UCSD-AML1 (cell line): ENCODE measurements around the gene CD8A.

Source experiments
- DNase-seq: peaks from one replicate; lab custom pipeline; 2025; ENCODE audit not compliant: unreplicated experiment; lab: John Stamatoyannopoulos, UW

CD8A gene

DNA sequence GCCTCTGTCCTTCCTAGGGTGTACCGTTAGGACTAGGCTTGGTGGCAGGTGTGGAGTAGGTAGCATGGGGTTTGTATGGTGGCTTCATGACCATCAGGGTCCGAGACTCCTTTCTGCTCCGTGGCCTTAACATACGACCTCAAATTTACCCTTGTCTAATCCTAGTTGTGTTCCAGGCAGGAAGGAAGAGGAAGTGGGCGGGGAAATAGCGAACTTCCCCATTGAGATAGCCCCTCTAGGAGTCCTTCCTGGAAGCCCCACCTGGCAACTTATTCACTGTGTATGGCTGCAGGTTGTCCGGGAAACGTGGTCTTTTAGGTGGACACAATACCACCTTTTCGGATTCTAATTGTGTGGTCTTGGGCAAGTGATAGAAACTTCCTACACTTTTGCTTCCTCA, 9.3 kb downstream of the CD8A start:
- DNase-seq, result no peak

DNA sequence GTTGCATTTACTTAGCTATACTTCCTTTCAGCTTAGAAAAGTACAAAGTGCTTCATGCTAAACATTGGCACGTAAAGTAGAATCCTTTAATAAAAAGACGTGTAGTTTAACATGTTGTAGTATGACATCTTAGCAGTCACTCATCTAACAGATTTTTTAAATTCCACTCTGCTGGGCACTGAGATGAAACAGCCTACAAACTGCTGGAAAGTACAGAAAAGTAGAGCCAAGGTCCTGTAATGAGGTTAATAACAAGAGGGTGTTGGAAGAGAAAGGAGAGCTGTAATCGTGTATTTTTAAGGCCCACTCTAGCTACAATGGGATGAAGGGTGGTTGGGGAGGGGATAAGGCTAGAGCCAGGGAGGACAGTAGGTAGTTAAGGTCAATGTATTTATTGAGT, 10.7 kb downstream of the CD8A start:
- DNase-seq, result no peak

DNA sequence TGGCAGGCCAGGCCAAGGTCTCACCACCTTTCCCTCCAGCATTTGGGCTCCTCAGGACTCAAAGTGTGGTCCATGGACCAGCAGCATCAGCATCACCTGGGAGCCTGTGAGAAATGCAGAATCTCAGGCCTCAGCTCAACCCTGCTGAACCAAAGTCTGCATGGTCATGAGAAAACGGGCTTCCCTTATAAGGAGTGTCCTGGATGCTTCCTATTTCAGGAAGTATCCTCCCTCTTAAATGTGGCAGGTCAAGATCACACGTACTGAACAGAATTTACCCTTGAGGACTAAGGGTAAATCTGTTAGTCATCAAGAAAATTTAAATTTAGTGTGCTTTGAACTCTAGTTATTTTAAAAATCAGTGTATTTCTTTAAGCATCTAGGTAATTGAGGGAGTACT, 11.8 kb downstream of the CD8A start:
- DNase-seq, result no peak

DNA sequence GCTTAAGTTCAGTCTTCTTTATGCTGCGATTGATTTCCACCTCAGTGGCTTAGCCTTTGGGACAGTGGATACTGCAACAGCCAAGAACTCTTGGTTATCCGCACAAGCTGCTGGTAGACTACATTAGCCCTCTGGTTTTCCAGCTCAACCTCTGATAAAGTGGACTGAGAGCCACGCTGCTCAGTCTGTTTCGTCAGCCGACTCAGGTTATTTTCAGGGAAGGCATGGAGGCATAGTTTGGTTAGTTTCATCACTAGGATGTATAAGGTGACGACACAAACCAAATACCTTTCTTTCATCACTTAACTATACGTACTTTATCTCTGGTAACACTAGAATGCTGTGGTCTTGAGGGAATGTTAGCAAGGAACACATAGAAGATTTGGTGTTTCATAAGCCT, 14.2 kb downstream of the CD8A start:
- no peak for DNase-seq

DNA sequence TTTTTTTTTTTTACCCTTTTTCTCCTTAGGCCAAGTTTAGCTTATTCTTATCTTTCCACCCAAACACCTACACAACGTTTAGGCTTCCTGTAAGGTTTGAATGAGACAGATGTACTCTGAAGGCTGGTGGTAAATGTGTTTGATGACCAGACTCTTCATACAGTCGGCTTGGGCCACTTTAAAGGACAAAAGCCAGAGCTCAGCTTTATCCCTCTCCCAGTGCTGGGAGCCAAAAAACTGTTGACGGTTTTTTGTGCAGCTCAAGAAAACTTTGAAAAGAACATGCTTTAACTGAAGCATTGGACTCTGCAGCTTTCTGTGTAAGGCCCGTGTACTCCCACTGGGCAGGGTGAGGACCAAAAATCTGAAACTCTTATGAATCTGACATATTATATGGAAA, 15.4 kb downstream of the CD8A start:
- DNase-seq, result no peak

DNA sequence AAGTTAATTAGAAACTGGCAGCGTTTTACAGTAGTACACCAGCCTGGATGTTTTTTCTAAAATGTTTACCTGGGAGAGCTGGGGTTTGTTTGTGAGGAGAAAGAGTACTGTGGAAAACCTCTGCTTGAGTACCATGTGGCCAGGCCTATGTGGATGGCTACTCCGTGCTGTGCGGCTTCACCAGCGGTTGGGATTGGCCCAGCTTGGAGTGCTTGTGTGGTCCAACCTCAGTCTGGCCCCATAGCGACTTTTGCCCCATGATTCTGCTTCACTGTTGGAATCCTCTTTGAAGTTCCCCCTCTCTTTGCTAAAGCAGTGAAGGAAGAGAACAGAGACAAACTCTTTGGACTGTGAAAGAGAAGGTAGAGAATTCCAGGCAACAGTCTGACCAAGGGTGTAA, 15.9 kb downstream of the CD8A start:
- no peak for DNase-seq

DNA sequence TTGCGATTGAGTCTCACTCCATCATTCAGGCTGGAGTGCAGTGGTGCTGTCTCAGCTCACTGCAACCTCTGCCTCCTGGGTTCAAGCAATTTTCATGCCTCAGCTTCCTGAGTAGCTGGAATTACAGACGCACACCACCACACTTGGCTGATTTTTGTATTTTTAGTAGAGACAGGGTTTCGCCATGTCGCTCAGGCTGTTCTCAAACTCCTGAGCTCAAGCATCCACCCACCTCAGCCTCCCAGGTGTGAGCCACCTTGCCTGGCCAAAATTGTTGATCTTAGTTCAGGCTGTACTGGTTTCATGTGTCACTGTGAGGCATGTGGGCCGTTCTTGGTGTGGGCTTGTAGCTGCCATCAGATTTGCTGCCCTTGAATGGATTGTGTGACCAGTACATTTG, 18.1 kb downstream of the CD8A start:
- DNase-seq, result no peak

DNA sequence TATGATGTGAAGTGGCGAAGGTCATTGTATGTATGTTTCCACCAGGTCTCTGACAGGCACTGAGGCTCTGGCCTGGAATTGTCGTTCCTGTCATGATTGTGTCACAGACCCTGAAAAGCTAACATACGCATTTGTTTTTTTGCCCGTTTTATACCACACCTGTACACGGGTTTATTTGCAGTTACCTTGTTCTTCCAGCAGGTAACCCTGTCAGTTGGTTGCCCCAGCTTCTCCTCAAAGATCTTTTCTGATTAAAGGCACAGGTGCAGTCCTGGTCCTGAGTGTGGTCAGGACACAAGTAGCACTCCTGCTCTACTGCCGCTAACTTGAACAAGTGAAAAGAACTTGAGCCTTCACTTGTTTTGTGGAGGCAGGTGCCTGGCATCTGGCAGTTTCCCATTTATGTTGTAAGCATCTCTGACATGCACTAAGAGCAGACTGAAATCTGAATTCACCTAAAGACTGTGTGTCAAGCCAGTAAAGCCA, 19.9 kb downstream of the CD8A start:
- no peak for DNase-seq

DNA sequence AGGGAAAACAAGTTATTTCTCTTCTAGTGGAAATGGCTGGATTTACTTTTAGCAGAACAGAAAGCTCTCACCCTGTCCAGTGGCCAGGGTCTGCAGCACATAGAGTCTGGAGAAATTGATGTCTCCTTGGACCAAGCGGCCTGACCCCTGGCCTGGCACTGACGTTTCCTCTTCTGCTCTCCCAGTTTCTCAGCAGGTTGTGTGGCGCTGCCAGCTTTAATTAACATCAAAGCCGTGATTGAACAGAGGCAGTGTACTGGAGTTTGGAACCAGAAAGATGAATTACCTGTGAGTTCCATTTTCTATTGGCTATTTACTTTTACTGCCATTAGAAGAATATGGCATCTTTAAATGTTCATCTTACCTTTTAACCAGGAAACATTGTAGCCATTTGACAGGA, 20.9 kb downstream of the CD8A start:
- DNase-seq, result no peak

DNA sequence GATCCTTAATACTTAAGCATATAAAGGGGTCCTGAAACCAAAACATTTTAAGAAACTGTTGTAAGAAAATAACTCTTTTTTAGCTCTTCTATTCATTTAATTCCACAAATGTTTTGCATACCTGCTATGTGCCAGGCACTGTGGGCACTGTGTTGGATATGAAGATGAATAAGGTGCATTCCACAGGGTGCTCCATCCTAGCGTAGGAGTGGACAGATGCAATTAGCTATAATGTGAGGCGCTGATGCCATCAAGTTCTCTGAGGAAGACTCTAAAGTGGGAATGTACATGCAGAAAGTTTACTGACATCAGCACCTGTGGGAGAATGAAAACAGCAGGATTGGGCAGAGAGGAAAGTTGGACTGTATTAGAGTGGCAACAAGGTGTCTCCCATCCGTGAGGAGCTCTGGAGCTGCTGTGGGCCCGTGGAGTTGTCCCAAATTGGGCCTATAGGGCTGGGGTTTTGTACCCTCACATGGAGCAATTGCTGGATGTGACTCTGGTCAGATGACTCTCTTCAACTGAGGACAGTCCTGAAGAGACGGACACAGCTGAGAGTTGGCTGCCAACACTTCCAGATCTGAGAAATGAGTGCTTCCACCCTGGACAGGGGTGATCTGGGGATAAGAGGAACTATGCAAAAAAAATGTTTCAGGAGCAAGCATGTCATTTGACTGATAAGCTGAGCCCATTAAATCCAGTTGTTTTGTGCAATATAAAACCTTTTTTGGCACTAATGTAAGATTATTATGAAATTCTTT, 22.3 kb downstream of the CD8A start:
- DNase-seq, result no peak

DNA sequence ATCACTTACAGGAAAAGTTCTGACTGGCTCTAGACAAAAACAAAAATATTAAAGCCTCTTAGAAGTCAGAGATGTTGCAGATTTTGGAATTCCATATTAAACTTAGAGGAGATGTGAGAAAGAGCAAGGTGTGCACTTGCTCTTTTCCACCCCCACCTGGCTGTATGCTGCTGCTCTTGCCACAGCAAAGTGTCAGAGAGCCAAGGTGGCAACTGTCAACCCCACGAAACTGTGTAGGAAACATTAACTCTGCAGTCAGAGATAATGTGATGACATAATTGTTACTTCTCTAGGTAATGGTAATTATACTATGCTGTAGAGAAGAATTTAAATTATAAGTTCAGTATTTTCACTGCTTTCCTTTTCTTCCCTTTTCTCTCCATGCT, 25.4 kb downstream of the CD8A start:
- DNase-seq, result no peak

DNA sequence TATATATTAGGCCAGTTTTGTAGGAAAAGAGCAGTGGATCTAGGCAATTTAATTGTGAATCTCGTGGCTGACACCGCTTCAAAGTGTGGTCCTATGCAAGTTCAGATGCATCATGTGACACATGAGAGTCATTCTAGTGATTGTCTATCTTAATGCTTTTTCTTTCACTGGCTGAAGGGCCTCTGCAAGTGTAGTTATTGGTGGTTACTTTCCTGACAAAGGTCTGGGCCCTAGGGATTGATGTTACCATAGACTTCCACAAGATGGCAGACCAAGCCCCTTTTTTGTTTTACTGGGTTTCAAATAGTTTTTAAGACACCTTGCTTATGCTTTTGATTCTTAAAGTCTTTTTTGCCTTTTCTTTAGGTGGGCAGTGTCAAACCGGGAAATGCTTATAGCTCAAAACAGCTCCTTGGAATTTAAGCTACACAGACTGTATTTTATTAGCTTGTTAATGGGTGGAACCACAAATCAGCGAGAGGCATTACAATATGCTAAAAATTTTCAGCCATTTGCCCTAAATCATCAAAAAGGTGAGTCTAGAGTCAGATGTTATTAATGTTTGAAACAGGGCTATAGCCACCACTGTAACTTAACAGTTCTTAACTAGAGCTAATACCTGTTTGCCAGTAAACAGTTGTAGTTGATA, 25.9 kb downstream of the CD8A start:
- no peak for DNase-seq

DNA sequence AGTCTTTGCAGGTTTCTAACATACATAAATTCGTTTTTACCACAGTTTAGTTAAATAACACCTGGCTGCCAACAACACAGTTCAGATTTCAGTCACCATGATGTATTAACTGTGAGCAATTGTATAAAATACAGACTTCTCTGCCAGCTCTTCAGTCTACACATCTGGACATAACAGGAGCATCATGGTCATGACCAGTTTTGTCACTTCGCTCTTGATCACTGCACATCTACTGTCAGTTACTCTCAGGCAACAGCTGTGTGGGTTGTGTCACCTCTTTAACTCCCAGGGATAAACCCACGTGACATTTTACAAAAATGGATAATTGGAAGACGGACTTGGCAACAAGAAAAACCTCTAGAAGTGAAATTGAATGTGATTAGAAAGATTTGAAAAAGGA, 30.3 kb downstream of the CD8A start:
- no peak for DNase-seq

DNA sequence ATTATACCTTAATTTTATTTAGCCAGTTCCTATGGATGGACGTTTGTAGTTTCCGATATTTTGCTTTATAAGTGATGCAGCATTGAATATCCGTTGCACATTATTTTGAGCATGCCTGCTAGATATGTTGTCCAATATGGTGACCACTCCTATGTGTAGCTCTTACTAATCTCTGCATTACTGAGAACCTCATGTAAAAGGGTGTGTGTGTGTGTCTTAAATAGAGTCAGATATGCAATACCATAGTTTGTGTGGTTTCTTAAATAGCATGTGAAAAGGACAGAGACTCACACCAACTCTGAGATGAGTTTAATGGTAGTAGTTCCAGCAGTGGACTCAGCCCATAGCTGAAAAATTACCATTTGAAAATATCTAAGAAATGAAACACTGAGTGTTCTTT, 32.3 kb downstream of the CD8A start:
- DNase-seq, result no peak

DNA sequence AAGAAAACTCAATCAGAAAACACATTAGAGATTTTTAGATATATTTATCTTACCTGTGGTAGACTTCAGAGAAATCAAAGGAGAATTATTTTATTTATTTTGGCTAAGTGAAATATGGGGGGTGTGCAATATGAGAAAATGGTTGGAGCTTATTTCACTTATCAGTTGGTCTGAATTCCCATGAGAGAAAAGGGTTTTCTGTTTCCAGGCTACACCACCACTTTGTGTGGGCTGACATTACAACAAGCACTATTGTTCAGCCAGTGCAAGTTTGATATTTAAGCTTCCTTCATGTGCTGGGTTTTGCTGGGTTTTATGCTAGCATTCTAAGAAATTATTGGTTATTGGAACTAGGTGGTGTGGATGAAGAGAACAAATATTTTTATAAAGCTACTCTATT, 37.1 kb downstream of the CD8A start:
- DNase-seq, result no peak

DNA sequence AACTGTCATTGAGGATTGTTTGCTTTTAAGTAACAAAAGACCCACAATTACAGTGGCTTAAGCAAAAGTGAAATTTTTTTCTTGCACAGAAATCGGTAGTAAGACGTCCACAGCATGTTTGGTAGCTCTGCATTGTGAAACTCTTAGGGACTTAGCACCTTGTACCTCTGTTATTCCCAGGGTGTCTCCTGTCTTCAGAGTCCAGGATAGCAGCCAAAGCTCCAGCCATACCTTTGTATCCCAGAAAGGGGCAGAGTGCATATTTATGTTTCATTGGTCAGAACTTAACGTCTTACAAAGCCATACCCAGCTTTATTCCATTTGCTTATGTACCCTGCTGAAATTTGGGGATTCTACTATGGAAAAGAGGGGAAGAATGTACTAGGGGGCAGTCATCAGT, 37.8 kb downstream of the CD8A start:
- DNase-seq, result no peak

DNA sequence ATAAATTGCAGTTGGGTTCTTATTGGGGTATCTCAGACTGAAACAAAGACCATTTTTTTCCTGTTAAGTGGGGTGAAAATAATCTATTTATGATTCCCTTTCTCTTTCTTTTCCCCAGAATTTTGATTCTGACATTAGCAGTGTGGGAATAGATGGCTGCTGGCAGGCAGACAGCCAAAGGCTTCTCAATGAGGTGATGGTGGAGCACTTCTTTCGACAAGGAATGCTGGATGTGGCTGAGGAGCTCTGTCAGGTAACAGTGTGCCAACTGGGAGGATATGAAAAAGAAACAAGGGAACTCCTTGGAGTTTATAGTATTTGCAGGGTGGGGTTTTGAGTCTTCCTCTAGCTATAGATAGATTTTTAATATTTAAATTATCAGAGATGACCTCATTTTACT, 38.9 kb downstream of the CD8A start:
- DNase-seq, result no peak

DNA sequence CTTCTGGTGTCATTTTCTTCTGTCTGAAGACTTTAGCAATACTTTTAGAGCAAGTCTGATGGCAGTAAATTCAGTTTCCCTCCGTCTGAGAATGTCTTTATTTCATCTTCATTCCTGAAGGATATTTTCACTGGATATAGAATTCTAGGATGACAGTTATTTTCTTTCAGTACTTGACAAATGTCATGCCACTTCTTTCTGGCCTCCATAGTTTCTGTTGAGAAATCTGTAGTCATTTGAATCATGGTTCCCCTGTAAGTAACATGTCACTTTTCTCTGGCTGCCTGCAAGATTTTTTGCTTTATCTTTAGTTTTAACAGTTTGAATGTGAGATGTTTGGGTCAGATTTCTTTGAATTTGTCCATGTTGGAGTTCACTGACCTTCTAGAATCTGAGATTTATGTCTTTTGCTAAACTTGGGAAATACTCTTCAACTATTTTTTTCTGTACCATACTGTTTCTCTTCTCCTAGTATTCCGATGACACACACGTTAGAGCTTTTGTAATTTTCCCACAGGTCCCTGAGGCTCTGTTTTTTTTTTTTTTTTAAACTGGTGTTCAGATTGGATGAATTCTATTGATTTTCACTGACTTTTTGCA, 40.4 kb downstream of the CD8A start:
- no peak for DNase-seq

DNA sequence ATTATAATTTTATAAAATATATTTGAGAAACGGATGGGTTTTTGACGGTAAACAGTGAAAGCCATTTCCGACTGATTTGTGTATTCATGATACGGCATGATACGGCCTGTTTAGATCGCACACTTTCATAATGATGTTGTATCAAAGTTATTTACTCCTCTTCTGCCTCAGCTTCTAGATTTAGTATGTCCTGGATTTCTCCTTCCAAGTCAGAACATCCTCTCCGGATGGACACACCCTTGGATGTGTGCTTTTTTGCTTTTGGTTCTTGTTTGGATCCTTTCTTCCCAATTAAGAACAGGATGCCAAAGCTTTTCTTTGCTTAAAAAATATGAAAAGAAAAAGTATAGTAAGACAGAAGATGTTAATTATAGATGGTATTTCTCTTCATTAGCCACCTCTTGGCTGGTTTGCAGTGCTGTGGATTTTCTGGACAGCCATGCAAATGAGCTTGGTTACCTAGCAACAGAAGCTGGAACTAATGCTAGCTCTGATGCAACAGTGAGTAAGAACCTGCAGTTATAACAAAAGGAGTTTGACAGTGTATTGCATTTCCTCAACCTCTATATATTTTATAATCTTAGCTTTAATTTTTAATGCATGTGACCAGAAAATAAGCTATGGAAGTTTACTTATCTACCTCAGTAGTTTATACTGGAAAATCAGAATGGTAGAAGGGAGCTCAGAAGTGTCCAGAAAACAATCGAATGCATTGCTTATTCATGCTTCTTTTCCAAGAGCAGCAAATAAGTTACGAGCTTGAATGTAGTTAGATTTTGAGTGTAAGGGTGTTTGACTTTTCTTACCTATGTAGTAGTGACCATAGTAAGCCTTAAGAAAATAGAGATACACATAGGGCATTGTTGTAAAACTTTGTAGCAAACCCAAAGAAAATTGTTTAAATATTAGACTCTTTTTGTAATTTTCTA, 42.7 kb downstream of the CD8A start:
- no peak for DNase-seq

DNA sequence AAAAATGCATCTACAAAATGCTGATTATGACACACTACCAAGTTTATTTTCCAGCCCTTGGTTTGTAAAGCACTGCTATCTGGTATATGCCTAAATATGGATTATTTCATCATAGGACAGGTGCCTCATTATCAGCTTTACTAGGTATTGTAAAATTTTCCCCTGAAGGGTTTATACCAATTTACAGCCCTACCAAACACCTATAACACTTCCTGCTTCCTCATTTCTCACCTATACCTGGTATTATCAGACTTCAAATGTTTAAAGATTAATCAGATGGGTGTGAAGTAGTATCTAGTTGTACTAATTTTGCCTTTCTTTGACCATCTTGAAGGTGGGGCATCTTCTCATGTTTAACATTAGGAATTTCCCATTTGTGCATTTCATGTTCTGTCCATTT, 43.8 kb downstream of the CD8A start:
- DNase-seq, result no peak

DNA sequence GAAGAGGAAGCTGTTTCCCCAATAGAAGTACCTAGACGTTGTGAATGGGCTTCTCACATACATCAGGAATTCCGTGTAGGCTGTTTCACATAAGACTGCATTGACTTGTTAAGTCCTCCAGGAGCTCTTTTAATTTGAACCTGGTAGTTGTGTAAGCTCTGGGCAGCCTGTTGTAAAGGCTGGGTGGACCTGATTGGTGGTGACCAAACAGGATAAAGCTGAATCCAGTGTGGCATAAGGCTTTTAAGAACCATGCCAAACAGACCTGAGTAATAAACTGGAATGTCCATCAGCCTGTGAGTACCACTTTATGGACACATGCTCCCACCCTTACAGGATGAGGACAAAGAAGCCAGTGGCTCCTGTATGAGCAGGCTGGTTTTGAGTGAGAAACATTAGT, 46.6 kb downstream of the CD8A start:
- no peak for DNase-seq
